ENCODE results near the gene STIP1.

The STIP1 gene

DNA sequence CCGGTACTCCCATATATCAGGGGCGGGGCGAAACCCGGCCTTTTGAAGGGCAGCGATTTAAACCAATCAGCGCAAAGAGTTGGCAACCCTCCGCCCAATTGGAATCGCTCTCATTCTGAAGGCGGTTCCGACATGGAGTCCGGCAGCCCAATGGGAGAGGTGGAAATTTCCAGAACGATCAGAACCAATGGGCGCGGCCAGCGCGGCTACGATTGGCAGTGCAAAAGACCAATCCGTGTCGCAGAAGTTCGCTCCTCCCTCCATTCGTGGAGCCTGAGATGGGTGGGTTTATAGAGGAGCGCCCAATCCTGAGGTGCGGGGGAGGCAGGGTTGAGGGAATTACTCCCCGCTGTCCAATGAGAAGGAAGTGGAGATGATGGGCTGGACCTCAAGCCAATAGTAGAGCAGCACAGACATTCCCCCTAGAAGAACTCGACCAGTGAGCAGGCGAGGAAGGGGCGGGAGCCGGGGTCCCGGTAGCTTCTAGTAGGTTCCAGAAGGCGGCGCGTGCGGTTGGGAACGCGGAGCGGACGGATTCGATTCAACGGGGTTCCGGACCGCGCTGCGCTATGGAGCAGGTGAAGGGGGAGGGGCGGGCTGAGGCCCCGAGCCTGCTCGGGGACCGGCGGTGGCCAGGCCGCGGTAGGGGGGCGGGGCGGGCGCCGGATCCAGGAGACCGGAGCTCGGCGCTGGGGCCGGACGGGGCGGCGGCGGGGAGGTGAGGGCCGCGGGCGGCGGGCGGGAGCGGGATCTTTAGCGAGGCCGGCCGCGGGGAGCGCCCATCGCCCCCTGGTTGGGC lies at the start of gene STIP1:
Gene STIP1, plus strand, starts transcription at position 479 of the 799 bp plus-strand sequence. Its CDS starts 91 bp downstream, at position 570.
- peak; percentile 95 to 100 (median 99) for DNase-seq

DNA sequence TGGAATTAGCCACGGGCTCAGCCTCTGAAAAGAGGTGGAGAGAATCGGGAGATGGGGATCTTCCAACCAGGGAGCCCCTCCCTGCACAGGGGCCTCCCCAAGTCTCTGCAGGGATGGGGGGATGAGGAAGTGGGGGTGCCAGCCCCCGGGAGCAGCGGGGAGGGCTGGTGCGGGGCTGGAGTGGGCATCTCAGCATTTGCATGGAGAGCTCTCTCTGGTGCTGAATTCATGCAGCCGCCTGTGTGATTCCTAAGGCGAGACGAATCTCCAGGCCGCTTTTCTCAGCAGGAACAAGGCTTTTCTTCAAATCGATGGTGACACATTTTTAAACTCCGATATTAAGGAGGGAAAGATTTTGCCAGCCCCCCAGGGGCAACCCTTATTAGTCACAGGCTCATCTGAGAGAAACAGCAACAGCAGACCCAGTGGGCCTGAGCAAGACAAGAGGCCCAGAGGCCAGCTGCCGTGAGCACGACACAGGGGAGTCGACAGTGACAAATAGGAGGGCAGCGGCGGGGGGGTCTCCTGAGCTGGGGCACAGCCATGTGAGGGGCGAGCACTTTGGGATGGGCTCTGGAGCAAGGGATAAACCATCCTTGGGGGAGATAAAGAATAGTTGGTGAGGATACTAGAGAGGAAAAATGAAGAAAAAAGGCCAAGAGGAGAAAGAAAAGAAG lies 49.1 kb upstream of the STIP1 start:
- DNase-seq: no peak

DNA sequence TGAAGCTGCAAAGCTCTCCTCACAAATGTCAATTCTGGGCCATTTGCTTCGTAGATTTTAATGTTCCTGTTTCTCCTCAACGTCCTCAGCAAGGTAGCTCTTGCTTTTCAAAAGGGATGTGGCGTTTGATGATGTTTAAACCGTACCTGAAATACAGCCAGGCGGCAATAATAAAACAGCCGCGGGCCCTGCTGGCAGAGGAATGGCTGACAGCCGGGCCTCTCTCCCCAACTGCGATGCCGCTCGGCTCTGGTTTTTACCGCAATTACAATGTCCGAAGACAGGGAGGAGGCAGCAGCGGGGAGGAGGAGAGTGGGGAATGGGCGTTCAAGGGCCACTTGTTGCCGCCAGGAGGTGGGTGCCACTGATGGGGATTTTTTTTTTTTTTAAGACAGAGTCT lies 47.6 kb upstream of the STIP1 start:
- DNase-seq: no peak

DNA sequence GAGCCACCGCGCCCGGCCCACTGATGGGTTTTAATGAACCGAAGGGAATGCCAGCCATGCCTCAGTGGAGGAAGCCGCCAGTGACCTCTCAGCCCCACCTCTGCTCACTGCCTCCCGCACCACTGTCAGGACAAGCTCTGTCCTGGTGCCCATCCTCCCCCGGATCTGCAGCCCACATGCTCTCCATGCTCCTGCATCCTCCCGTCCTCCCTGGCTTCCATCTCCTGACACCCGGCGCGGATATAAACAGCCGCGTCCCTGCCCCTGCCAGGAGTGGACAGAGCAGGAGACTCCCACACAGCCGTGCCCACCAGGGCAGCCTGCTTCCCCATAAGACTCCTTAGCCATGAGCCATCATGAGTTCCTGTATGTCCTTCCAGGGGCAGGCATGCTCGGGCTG lies 46.9 kb upstream of the STIP1 start:
- DNase-seq: no peak

DNA sequence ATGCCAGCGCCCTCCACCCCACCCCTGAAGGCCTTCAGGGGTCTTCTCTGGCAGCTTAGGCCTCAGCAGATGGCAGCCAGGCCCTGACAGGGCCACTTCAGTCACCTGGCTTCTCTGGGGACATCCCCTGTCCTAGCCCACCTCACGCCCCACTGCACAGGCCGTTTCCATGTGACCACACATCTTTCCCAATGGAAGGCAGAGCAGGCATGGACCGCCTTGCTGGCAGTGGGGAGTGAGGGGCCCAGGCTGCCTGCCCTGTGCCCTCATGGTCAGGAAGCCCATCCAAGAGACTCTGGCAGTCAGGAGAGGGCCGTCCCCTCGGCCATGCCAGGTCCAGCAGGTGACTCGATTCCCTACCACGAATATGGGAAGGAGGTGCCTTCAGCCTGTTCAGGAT lies 45.9 kb upstream of the STIP1 start:
- DNase-seq: no peak

DNA sequence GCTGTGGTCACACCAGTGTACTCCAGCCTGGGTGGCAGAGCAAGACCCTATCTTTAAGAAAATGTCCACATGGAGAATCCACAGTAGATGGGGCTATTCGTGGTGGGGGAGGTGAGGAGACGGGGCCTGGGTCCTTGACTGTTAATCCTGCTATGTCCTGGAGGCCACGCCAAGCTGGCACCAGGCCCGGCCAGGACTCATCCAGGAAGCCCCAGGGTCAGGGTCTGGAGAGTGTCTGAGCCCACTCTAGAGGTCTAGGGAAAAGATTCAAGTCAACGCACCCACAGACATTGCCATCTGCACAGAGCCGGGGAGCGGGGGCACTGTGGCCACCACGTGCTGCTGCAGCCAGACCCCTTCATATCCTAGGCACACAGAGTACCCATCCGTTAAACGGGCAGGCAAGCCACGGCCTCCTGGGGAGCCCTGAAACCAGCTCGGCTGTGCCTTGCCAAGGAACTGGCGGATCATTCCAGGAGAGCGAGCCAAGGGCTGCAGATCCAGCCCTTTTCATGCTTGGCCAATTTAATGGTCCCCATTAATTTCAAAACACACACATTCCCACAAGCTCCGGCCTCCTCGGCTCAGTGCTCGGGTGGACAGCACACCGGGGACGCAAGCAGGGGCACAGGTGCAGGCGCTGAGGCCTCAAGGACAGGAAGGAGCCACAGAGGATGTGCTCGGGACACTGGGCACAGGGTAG lies 44.7 kb upstream of the STIP1 start:
- DNase-seq: peak in 18 of 51 donors; percentile 14 to 58 (median 34)

DNA sequence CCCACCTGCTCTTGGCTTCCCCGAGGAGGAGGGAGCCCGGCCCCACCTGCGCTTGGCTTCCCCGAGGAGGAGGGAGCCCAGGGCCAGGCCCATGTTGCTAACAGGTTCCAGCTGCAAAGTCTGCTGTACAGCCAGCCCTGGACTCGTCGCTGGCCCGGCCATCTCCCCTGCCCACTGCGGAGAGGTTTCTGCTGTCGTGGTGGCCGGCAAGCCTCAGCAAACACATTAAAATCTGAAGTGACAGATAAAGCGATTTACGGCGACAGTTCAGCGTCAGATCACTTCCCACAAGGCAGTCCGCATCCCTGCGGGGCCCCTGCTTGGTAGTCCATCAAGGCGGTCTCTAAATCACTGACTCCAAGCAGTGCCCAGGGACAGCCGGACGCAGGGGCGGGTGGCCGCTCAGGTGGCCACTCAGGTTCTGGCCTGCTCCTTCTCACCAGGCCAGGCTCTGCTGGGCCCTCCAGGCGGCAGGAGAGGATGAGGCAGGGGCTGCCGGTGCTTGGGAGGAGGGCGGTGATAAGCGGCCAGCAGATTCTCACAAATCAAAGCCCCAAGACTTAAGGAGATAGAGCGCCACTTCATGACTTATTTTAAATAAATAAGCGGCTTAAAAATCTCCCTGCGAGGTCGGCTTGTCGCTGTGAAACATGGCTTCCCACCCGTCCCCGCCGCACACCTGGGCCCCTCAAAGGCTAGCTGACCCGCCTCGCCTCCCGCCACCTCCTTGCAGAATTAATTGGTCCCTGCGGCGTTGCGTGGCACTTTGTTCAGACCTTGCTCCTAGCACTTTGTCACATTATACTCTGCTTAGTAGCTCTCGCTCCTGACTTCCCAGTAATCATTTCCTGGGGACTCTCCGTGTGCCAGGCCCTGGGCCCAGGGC lies 41.1 kb upstream of the STIP1 start:
- DNase-seq: no peak

DNA sequence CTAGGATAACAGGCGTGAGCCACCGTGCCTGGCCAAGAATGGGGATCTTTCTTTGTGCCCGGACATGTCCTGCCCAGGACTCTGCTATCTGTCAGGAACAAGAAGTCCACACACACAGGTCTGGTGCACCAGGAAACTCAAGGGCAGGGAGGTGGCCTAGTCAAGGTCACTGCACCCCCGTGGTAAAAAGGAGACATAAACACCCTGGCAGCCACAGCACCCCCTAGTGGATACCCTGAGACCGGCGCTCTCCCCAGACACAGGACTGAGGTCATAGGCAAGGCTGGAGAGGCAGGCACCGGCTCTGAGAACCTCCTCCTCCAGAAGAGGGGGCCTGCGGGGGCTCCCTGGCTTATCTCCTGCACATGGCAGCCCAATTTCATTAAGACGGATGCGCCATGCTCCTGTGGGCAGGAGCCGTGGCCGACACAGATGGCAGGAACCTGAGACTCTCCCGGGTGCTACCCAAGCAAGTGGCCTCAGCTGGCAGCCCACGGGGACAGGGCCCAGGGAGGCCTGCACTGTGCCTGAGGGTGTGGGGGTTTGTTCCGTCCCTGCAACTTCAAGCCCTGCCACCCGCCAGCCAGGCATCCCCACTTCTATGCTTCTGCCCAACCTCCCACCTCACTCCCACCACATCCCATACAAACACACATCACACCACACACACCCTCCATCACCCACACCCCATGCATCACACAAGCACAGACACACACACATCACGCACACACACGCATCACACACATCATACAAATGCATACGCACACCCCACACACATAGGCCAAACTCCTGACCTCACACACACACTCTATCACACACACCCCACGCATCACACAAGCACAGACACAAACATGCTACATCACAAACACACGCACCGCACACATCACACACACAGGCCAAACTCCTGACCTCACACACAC lies 39.7 kb upstream of the STIP1 start:
- peak in 17 of 51 donors; percentile 11 to 58 (median 24) for DNase-seq

DNA sequence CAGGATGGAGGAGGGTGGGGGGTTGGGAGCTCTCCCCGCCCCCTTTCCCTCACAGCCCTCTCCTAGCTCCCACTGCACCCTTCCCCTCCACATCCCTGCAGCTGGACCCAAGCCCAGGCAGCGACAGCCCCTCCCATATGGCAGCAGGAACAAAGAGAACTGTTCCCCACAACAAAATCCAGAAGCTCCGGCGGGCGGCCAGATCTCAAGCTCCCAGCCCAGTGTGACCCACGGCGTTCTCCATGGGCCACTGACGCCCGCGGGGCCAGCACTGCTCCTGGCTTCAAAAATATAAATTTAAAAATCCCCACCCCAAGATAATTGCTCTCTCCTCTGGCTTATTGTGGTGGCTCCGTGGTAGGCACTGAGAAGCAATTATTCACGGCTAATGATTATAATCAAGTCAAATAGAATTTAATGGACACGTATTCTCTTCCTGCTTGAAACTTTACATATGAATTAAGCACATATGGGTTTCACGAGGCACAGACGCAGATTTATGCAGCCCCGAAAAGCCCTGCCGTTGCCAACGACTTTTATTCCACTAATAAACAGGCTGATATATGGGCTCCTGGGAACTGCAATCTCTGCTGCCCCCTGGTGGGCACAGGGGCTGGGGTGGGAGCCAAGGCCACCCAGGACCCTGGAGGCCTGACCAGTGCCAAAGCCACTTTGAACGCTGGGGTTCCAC lies 37.6 kb upstream of the STIP1 start:
- peak; percentile 21 to 94 (median 76) for DNase-seq

DNA sequence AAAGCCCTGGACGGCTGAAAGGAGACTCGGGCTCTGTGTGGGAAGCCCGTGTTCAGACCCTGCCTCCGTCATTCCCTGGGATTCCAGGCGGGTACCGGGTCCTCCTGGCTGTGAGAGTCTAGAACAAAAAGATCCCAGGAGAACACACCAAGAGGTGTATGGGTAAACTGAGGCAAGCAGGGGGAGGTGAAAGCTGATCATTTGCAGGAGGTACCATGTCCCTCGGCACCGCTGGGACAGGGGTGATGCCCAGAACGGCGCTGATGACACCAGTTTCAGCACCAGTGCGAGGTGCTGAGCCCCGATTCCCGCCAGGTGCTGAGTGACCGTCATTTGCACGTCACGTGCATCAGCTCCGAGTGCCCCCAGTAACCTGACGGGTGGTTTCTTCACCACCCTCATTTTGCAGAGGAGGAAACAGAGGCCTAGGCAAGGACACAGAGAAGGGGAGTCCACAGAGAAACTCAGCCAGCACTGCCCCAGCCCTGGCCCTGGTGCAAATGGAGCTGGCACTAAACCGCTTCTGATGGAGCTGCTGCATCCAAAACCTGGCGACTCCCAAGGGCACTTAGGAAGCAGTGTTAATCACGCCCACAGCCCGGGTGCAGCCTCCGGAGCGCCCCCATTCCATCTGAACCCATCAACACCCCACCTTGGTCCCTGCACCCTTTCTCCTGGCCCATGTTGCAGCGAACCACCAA lies 36.9 kb upstream of the STIP1 start:
- no peak for DNase-seq

DNA sequence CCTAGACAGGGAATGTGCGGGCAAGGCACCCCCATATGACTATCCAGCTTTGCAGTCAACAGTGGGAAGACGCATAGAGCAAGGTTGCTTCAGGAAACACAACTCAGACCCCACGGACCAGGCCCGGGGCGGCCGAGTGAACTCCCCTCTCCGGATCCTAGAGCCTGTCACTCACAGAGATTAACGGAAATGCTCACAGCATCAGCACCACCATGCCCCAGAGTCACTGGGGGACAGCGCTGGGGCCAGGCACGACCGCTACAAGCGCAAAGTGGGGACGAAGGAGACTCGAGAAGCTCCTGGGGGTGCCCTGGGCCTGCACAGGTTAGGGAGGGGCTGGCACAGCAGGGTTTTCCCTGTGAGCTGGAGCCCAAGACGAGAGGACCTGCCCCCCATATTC lies 35.9 kb upstream of the STIP1 start:
- DNase-seq: no peak

DNA sequence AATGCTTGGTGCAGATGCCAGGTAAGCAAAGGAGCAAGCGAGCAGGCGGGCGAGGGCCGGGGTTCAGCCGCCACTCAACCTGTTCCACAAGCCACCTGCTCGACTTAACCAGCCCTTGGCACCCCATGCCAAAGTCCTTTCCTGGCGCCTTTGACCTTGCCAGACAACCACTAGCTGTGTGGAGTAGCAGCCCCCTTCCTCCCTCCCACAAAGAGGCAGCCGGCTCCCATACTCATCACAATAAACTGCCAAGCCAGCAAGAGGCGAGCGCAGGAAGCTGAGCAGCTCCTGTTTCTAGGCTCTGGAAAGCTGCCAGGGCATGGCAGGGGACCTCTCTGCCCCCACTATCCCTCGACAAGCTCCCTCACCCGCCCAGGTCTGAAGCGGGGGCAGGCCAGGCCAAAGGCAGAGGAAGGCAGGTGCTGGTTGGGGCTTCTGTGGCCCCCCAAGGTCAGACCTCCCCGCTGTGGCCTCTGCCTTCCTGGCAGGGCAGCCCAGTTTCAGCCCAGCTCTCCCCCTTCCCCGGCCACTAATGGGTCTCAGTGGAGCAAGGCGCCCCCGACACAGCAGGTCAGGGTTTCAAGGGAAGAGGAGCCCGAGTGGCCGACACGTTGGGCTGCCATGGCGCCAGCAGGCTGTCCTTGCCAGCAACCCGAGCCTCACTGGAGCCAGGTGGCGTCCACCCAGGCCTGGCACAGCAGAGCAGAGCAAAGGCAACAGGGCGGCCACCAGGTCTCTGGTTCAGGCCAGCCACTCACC lies 35.3 kb upstream of the STIP1 start:
- peak in 24 of 51 donors; percentile 10 to 68 (median 38) for DNase-seq

DNA sequence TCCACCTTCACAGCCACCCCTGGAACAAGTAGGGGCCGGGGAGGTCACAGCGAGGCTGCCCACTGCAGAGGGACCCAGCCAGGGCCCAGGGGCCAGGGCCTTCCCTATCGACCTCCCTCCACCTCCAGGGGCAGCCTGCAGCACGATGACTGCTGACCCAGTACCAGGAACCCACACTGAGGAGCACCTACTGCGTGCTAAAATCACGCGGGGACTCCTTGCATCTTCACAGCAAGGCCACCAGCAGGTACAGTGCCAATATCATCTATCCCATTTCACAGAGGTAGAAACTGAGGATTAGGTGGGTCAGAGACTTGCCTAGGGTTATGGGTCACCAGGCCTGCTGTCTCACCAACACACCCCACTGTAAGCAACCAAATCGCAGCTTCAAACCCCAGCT lies 34.6 kb upstream of the STIP1 start:
- no peak for DNase-seq

DNA sequence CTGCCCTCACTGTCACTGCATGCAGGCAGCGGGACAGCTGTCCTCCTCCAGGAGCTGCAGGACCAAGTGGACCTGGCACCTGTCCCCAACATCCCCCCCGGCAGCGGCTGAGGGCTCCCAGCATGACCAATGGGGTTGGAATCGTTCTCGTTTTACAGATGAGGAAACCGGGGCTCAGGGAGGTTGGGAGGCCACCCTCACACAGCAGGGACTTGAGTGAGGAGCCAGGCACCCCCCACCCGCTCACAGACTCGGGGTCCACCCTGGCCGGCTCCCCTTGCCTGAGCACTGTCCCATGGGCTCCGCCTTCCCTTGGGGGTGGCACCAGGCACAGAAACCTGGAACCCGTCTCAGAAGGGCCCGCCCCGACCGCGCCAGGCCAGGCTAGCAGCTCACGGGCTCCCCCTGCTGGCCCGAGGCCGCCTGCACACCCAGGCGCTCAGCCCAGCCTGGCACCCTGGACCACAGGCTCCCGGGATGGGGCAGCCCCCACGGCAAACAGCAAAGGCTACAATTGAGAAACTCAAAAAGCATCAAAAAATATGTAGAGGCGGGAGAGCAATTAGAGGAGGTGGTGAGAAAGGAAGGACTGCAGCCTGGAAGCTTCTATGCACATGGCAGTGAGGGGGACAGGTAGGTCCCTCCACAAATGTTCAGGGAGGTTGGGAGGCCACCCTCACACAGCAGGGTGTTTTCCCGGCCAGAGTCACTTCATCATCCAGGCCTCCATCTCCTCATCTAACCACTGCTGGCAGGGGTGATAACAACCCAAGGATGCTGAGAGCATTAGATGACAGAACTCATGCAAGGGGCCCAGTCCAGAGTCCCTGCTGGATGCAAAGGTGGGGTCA lies 32.9 kb upstream of the STIP1 start:
- peak in 38 of 51 donors; percentile 14 to 76 (median 44) for DNase-seq

DNA sequence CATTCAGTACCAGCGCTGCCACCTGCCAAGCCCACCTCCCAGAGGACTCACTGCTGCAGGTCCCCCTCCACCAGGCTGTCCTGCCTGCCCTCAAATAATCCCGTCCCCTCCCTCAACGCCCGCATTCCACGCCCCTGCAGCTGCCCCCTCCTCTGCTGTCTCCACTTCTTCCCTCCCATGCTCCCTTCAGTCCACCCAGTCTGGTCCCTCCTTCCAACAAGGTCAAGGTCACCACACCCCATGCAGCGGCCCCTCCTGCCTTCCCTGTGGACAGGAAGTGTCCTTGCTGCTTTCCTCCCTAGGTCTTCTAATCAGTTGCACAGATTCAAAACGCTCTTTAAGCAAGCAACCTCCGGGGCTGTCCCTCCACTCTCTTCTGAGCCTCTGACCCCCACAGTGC lies 32.2 kb upstream of the STIP1 start:
- DNase-seq: no peak

DNA sequence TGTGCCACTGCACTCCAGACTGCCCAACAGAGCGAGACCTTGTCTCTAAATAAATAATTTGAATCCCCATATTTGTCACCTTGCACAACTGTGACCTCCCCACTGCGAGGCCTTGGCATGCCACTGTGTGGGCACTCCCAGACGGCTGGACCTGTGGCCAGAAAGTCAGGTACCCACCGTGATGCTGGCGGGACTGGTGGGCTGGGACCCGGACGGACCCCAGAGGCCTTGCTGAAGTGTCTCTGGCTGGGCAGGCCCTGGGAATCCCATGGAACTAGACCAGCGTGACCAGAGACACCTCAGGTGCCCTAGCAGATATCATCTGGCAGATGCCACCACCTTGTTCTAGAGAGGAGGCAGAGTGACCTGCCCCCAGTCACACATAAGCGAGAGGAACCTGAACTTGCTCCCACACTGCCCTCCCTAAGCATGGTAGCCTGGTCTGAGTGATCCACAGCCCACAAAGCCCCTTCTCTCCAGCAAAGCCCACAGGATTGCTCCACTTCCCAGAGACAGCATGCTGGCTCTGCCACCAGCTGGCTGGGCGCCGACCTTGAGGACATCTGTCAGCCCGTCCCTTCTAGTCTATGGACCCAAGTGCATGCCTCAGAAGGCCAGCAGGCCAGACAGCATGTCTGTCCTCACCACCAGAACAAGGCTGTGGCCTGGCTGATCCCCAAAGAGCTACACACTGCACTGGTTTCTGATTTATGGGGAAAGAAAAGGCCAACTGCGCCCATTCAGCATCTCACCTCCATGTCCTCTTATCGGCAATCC lies 29.5 kb upstream of the STIP1 start:
- peak in 17 of 51 donors; percentile 9 to 69 (median 49) for DNase-seq

Data from hypothalamus (tissue), 51 donors.